GM12891 (cell line): Measurements from ENCODE around the gene ZDHHC17.

Experiments used
- POLR2A ChIP-seq: IDR thresholded peaks from 2 replicates; pipeline ENCODE4 v1.6.1; 2011; ENCODE audit warnings: low read depth, low read length, control low read depth
- TAF1 ChIP-seq: IDR thresholded peaks from 2 replicates; pipeline ENCODE4 v1.6.1; 2011; ENCODE audit warnings: low read depth, low read length, control low read depth

GRCh38 chr12:76879710-76880518 is 116.0 kb downstream of the ZDHHC17 start:
- TF ChIP-seq POLR2A (no peak), TAF1 (no peak)
